Dedifferentiated amniotic fluid mesenchymal stem cell (primary cell): ENCODE results near the gene NPTXR.
"Not testable (repeated sequence)": the region's sequence is repeated elsewhere in the genome, so short reads cannot be mapped to it uniquely, and the experiment has no call there.

Experiments used
- DNase-seq: peaks from one replicate; pipeline ENCODE4 v3.0.0-alpha.2; 2016; ENCODE audit errors: extremely low spot score

NPTXR gene

GRCh38 chr22:38832005-38832978 lies 11.5 kb downstream of the NPTXR start:
- no peak for DNase-seq

DNA sequence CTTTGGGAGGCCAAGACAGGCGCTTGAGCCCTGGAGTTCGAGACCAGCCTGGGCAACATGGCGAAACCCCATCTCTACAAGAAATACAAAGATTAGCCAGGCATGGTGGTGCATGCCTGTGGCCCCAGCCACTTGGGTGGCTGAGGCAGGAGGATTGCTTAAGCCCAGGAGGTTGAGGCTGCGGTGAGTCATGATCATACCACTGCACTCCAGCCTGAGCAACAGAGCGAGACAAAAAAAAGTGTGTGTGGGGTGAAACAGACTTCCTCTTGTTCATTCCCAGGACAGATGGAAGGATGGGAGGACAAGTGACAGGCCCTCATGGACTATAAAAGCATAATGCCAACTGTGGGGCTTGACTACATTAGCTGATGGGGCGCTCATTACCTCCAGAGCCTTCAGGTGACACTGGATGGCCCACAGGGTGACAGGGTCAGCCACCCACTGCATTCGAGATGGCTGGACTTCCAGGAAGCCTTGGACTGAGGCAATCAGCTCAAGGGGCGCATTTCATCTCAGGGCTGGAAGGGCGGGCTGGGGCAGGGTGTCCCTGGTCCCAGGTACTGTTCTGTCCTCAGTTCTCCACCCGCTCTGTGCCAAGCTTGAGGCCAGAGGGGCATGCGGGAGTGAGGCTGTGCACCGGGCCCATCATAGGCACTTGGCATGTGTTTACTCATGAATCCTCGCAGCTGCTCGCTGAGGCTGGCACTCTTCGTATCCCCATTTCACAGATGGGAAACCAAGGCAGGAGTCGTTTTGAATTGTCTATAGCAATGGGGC lies 12.5 kb downstream of the NPTXR start:
- DNase-seq = no peak

- DNase-seq = no peak
These were observed 13.1 kb downstream of the NPTXR start for GRCh38 chr22:38830845-38831108.

- no peak for DNase-seq
These were observed 13.6 kb downstream of the NPTXR start for GRCh38 chr22:38830026-38830844.

GRCh38 chr22:38829485-38829884 lies 14.3 kb downstream of the NPTXR start:
- no peak for DNase-seq

- no peak for DNase-seq
These were observed 15.1 kb downstream of the NPTXR start for GRCh38 chr22:38828616-38829205.

DNA sequence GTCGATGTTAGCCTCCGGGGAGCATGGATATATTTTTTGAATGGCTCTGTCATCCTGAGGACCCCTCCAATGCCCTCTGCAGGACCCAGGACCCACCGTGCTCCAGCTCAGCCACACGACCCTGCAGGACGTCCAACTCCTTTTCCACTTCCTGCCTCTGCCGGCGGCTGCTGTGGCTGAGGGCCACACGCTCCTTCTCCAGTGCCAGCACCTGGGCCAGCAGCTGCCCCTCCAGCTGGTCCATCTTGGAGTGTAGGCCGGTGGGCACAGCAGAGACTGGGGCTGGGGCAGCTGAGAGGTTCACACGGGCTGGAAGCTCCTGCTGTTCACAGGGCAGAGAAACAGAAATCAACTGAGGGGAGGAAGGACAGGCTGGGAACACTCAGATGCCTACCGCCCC lies 15.6 kb downstream of the NPTXR start:
- no peak for DNase-seq

GRCh38 chr22:38827510-38827909 lies 16.3 kb downstream of the NPTXR start:
- DNase-seq = no peak

DNA sequence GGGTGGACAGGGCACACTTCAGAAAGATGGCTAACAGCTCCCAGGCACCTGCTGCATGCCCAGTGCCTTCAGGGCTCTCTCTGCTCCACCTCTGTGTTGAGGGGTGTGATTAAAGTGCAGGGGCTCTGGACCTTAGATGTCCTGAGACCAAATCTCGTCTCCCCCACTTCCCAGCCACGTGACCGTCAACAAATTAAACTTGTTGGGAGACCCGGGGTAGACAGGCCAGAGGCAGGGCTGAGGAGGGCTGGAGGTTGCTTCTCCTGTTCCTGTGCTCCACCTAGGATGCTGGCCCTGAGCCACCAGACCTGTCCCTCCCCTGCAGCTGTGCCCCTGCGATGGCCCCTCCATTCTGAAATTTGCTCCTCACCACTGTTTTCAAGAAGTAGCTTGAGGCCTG lies 17.0 kb downstream of the NPTXR start:
- no peak for DNase-seq

DNA sequence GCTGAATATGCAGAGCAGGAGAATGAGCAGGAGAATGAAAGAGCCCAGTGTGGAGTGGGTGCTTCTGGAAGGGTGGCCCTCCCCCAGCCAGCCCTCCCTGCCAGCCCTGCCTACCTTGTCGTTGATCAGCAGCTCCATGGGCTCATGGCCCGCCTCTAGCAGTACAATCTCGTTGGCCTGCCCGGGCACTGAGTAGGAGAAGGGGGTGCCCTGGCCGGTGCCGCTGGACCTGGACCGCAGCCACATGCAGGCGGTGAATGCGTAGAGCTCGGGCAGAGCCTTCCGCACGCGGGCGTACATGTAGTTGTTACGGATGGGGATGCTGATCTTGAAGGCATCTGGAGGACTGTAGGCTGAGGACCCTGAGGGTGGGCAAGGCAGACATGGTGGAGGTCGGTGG lies 17.4 kb downstream of the NPTXR start:
- no peak for DNase-seq

DNA sequence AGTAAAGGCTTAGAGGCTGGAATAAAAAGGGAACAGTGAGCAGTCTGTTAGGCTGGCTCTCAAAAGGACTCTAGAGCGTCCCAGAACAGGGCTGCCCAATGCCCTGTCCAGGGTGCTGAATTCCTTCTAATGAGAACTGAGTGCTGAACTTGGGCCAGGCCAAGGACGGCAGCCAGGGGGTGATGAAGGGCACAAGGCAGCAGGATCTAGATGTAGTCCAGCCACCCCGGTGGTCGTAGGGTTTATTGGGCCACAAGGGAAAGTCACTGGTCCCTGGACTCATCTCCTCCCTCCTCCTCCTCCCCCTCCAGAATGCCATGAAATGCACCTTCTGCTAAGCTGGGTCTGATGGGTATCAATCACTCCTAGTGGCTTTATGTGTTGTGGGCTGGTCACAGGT lies 19.2 kb downstream of the NPTXR start:
- no peak for DNase-seq

- no peak for DNase-seq
These were observed 20.2 kb downstream of the NPTXR start for GRCh38 chr22:38823637-38824036.

GRCh38 chr22:38823076-38823475 lies 20.8 kb downstream of the NPTXR start:
- DNase-seq = no peak

- DNase-seq = no peak
These were observed 23.8 kb downstream of the NPTXR start for GRCh38 chr22:38820020-38820419.

GRCh38 chr22:38819387-38819940 lies 24.4 kb downstream of the NPTXR start:
- no peak for DNase-seq

GRCh38 chr22:38817196-38817595 lies 26.6 kb downstream of the NPTXR start:
- no peak for DNase-seq

GRCh38 chr22:38815842-38816241 lies 28.0 kb downstream of the NPTXR start:
- no peak for DNase-seq

GRCh38 chr22:38811241-38811640 lies 32.6 kb downstream of the NPTXR start:
- DNase-seq = no peak

DNA sequence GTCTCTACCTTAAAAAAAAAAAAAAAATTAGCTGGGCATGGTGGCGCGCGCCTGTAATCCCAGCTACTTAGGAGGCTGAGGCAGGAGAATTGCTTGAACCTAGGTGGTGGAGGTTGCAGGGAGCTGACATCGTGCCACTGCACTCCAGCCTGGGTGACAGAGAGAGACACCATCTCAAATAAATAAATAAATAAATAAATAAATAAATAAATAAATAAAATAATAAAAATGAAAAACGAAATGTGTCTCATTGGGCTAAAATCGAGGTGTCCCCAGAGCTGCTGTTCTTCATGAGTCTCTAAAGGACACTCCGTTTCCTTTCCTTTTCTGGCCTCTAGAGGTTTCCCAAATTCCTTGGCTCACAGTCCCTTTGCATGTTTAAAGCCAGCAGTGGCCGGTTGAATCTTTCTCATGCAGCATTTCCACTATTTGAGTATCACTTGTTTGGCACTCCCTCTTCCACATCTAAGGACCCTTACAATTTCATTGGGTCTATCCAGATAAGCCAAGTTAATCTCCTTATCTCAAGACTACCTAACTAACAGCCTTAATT lies 38.7 kb downstream of the NPTXR start:
- not testable (repeated sequence) for DNase-seq

- peak; percentile 82 for DNase-seq
These were observed 41.1 kb downstream of the NPTXR start for GRCh38 chr22:38802671-38803121.
